GM21576 (cell line): ENCODE measurements around the gene PRKCQ.
A peak's percentile ranks its signal among the peaks of the same experiment; 100 is the strongest.
"Not testable (repeated sequence)": the region's sequence is repeated elsewhere in the genome, so short reads cannot be mapped to it uniquely, and the experiment has no call there.

Experiments
- ATAC-seq: cut with Tn5 transposase; IDR thresholded peaks from one replicate; pipeline ENCODE4 v1.9.1; 2021; ENCODE audit warnings: mild to moderate bottlenecking, moderate library complexity; ENCODE audit not compliant: unreplicated experiment

Gene PRKCQ

GRCh38 chr10:6597478-6597877 lies 17.4 kb upstream of the PRKCQ start:
- no peak for ATAC-seq

- ATAC-seq = no peak
Measured at GRCh38 chr10:6595499-6595898, 15.4 kb upstream of the PRKCQ start.

GRCh38 chr10:6593241-6593671 lies 13.2 kb upstream of the PRKCQ start:
- ATAC-seq = no peak

- no peak for ATAC-seq
Measured at GRCh38 chr10:6592080-6592479, 12.0 kb upstream of the PRKCQ start.

GRCh38 chr10:6591668-6592067 lies 11.6 kb upstream of the PRKCQ start:
- ATAC-seq = no peak

GRCh38 chr10:6590100-6590499 lies 10.0 kb upstream of the PRKCQ start:
- ATAC-seq = no peak

GRCh38 chr10:6589287-6590094 lies 9.4 kb upstream of the PRKCQ start:
- no peak for ATAC-seq

- ATAC-seq = no peak
Measured at GRCh38 chr10:6588845-6589244, 8.8 kb upstream of the PRKCQ start.

- no peak for ATAC-seq
Measured at GRCh38 chr10:6588082-6588481, 8.0 kb upstream of the PRKCQ start.

GRCh38 chr10:6586501-6586900 lies 6.4 kb upstream of the PRKCQ start:
- ATAC-seq = no peak

- ATAC-seq = no peak
Measured at GRCh38 chr10:6583447-6583846, 3.4 kb upstream of the PRKCQ start.

GRCh38 chr10:6582913-6583312 lies 2.8 kb upstream of the PRKCQ start:
- not testable (repeated sequence) for ATAC-seq

GRCh38 chr10:6582298-6582697 lies 2.2 kb upstream of the PRKCQ start:
- ATAC-seq = no peak

GRCh38 chr10:6581778-6582228 lies 1.7 kb upstream of the PRKCQ start:
- ATAC-seq = no peak

- not testable (repeated sequence) for ATAC-seq
Measured at GRCh38 chr10:6581223-6581622, 1.1 kb upstream of the PRKCQ start.

GRCh38 chr10:6580279-6581029 lies 378 bp upstream of the PRKCQ start:
- ATAC-seq = peak; percentile 88

- ATAC-seq = no peak
Measured at GRCh38 chr10:6579183-6579903, 733 bp downstream of the PRKCQ start.

GRCh38 chr10:6578795-6579182 lies 1.3 kb downstream of the PRKCQ start:
- no peak for ATAC-seq

- no peak for ATAC-seq
Measured at GRCh38 chr10:6578251-6578771, 1.8 kb downstream of the PRKCQ start.

- ATAC-seq = no peak
Measured at GRCh38 chr10:6576326-6576725, 3.8 kb downstream of the PRKCQ start.

- no peak for ATAC-seq
Measured at GRCh38 chr10:6574664-6575176, 5.4 kb downstream of the PRKCQ start.
